SK-N-SH (cell line): ENCODE data around the gene DOCK3. TPM values are rescaled to one million over a fixed set of nuclear protein-coding genes. Genes with fewer than 3 reads are reported as not detected.

Experiments
- CTCF ChIA-PET: fragments of 300-600, 350-600 bp; formaldehyde crosslinking; extraction: SDS; loops from one replicate; lab custom pipeline; 2021; lab: Yijun Ruan, JAX
- POLR2A ChIA-PET: fragments of 350-600 bp; sonication (Branson Sonifier 250); formaldehyde crosslinking; extraction: SDS; loops from one replicate; lab custom pipeline; 2020; ENCODE audit warnings: antibody characterized with exemption, inconsistent platforms; lab: Yijun Ruan, JAX
- DNase-seq: peaks from one replicate; pipeline ENCODE4 v3.0.0; 2012
- H2AFZ ChIP-seq: fragments of 200-600 bp; sonication (generic); 2 replicates; pipeline ENCODE4 v1.8.1; 2016; ENCODE audit warnings: antibody characterized with exemption, mild to moderate bottlenecking, low read depth
- H3F3A ChIP-seq: fragments of 200-600 bp; sonication (generic); replicated peaks from 2 replicates; pipeline ENCODE3; 2016; ENCODE audit warnings: antibody characterized with exemption, mild to moderate bottlenecking; ENCODE audit not compliant: insufficient read depth
- H3K27ac ChIP-seq, 2 experiments: fragments of 200-500 bp in 1 of 2; fragments of 200-600 bp in 1 of 2; sonication (Bioruptor generic) in 1 of 2; sonication (generic), shearing (Covaris generic) in 1 of 2; 2 replicates each; pipeline versions ENCODE4 v1.5.1 to v1.6.1; 2014 to 2016; ENCODE audit warnings: low read depth in 2 of 2, inconsistent platforms in 1 of 2, low read length in 1 of 2, mild to moderate bottlenecking in 1 of 2, mixed read lengths in 1 of 2
- H3K27me3 ChIP-seq: fragments of 200-600 bp; sonication (generic), shearing (Covaris generic); 2 replicates; pipeline ENCODE4 v1.6.1; 2016; ENCODE audit warnings: mixed run types; ENCODE audit not compliant: insufficient read depth
- H3K36me3 ChIP-seq, 2 experiments: fragments of 200-500 bp in 1 of 2; fragments of 200-600 bp in 1 of 2; sonication (Bioruptor generic) in 1 of 2; sonication (generic) in 1 of 2; replicated peaks in 1 of 2; 2 replicates each; pipeline versions ENCODE3 to v1.5.1; 2014 to 2016; ENCODE audit warnings: low read length in 1 of 2, mild to moderate bottlenecking in 1 of 2; ENCODE audit not compliant: insufficient read depth in 2 of 2, control insufficient read depth in 1 of 2
- H3K4me1 ChIP-seq, 2 experiments: fragments of 200-500 bp in 1 of 2; fragments of 200-600 bp in 1 of 2; sonication (Bioruptor generic) in 1 of 2; sonication (generic), shearing (Covaris generic) in 1 of 2; 2 replicates each; pipeline versions ENCODE4 v1.5.1 to v1.6.1; 2014 to 2016; ENCODE audit warnings: low read depth in 1 of 2, low read length in 1 of 2, mixed run types in 1 of 2; ENCODE audit not compliant: insufficient read depth in 2 of 2, control insufficient read depth in 1 of 2
- H3K4me2 ChIP-seq: fragments of 200-600 bp; sonication (generic), shearing (Covaris generic); 2 replicates; pipeline ENCODE4 v1.6.1; 2017; ENCODE audit warnings: mixed run types
- H3K4me3 ChIP-seq, 2 experiments: fragments of 200-500 bp in 1 of 2; fragments of 200-600 bp in 1 of 2; sonication (Bioruptor generic) in 1 of 2; sonication (generic), shearing (Covaris generic) in 1 of 2; 2 replicates each; pipeline versions ENCODE4 v1.5.1 to v1.8.1; 2014 to 2016; ENCODE audit warnings: low read depth in 2 of 2, inconsistent platforms in 1 of 2, low read length in 1 of 2, mild to moderate bottlenecking in 1 of 2, mixed read lengths in 1 of 2, moderate library complexity in 1 of 2
- H3K79me2 ChIP-seq: fragments of 200-600 bp; sonication (generic); 2 replicates; pipeline ENCODE4 v1.8.1; 2017; ENCODE audit warnings: mild to moderate bottlenecking; ENCODE audit not compliant: insufficient read depth
- H3K9ac ChIP-seq: fragments of 200-600 bp; sonication (generic); 2 replicates; pipeline ENCODE4 v1.6.1; 2017; ENCODE audit warnings: mixed run types
- H3K9me2 ChIP-seq: fragments of 200-600 bp; sonication (generic); 2 replicates; pipeline ENCODE4 v1.6.1; 2017; ENCODE audit warnings: mixed run types
- H3K9me3 ChIP-seq: fragments of 200-600 bp; sonication (generic); 2 replicates; pipeline ENCODE4 v1.6.1; 2017; ENCODE audit warnings: mixed run types, mild to moderate bottlenecking, moderate library complexity
- H4K20me1 ChIP-seq: fragments of 200-600 bp; sonication (generic); 2 replicates; pipeline ENCODE4 v1.6.1; 2017; ENCODE audit warnings: mild to moderate bottlenecking, mixed run types; ENCODE audit not compliant: insufficient read depth
- EZH2phosphoT487 ChIP-seq: fragments of 200-600 bp; sonication (generic); IDR thresholded peaks from 2 replicates; pipeline ENCODE4 v1.6.1; 2017; ENCODE audit warnings: low read depth, mixed run types, mild to moderate bottlenecking, antibody characterized with exemption, moderate library complexity, borderline replicate concordance
- FOSL2 ChIP-seq: IDR thresholded peaks from 2 replicates; pipeline ENCODE4 v1.4.0; 2012; ENCODE audit warnings: low read depth, mild to moderate bottlenecking, moderate library complexity, borderline replicate concordance
- FOXJ3 ChIP-seq: sonication (generic); formaldehyde crosslinking; IDR thresholded peaks from 2 replicates; pipeline ENCODE4 v1.5.1; 2020; ENCODE audit warnings: mild to moderate bottlenecking, missing genetic modification reagents
- FOXM1 ChIP-seq: IDR thresholded peaks from 2 replicates; pipeline ENCODE4 v1.4.0; 2012; ENCODE audit warnings: low read depth, mild to moderate bottlenecking
- GABPA ChIP-seq: IDR thresholded peaks from 2 replicates; pipeline ENCODE4 v1.4.0; 2012; ENCODE audit warnings: low read depth, mild to moderate bottlenecking
- JUND ChIP-seq: IDR thresholded peaks from 2 replicates; pipeline ENCODE4 v1.4.0; 2012
- NRF1 ChIP-seq: IDR thresholded peaks from 2 replicates; pipeline ENCODE4 v1.6.1; 2012; ENCODE audit warnings: low read depth, mild to moderate bottlenecking, low read length
- RCOR1 ChIP-seq: fragments of 150-350 bp; IDR thresholded peaks from 2 replicates; pipeline ENCODE4 v1.6.1; 2017; ENCODE audit warnings: antibody characterized with exemption, low read length
- RXRA ChIP-seq: IDR thresholded peaks from 2 replicates; pipeline ENCODE4 v1.4.0; 2012; ENCODE audit warnings: low read depth, mild to moderate bottlenecking, borderline replicate concordance
- SMC3 ChIP-seq: IDR thresholded peaks from 2 replicates; pipeline ENCODE4 v1.6.1; 2012; ENCODE audit warnings: low read depth, low read length, improper control_type of control experiment
- TCF12 ChIP-seq: IDR thresholded peaks from 2 replicates; pipeline ENCODE4 v1.4.0; 2012
- TEAD4 ChIP-seq: IDR thresholded peaks from 2 replicates; pipeline ENCODE4 v1.4.0; 2012; ENCODE audit warnings: mild to moderate bottlenecking, borderline replicate concordance; ENCODE audit not compliant: insufficient read depth
- WGBS: methylation state at CpG from one replicate; pipeline ENCODE4 v1.1.6; 2017; ENCODE audit warnings: low lambda C conversion rate; 5-methylcytosine and 5-hydroxymethylcytosine counted together
- polyA plus RNA-seq, 3 experiments: library from polyadenylated mRNA; depleted of rRNA; stranded (reverse); fragments of >200 nt; gene quantifications; 2 replicates each; pipeline ENCODE4 v1.2.3, GENCODE V29; 2012
- TF ChIP-seq, protein P1 (sequence below): fragments of 200-600 bp; sonication (generic); IDR thresholded peaks from 2 replicates; pipeline ENCODE4 v1.6.1; 2017; ENCODE audit warnings: antibody characterized with exemption, mild to moderate bottlenecking, moderate library complexity
- TF ChIP-seq, protein P2 (sequence below): fragments of 150-350 bp; IDR thresholded peaks from 2 replicates; pipeline ENCODE4 v1.6.1; 2017; ENCODE audit warnings: antibody characterized with exemption, low read length, low read depth, borderline replicate concordance
- TF ChIP-seq, protein P3 (sequence below): IDR thresholded peaks from 2 replicates; pipeline ENCODE4 v1.4.0; 2012; ENCODE audit warnings: low read depth, borderline replicate concordance
- TF ChIP-seq, protein P4 (sequence below): IDR thresholded peaks from 2 replicates; pipeline ENCODE4 v1.6.1; 2012; ENCODE audit warnings: mild to moderate bottlenecking, low read depth, low read length, moderate library complexity
- TF ChIP-seq, protein P5 (sequence below): IDR thresholded peaks from 2 replicates; pipeline ENCODE4; 2012

Gene DOCK3
- polyA plus RNA-seq, 1 of the 3 experiments (the other 2 are of a cell fraction), result 0.05 TPM

DNA sequence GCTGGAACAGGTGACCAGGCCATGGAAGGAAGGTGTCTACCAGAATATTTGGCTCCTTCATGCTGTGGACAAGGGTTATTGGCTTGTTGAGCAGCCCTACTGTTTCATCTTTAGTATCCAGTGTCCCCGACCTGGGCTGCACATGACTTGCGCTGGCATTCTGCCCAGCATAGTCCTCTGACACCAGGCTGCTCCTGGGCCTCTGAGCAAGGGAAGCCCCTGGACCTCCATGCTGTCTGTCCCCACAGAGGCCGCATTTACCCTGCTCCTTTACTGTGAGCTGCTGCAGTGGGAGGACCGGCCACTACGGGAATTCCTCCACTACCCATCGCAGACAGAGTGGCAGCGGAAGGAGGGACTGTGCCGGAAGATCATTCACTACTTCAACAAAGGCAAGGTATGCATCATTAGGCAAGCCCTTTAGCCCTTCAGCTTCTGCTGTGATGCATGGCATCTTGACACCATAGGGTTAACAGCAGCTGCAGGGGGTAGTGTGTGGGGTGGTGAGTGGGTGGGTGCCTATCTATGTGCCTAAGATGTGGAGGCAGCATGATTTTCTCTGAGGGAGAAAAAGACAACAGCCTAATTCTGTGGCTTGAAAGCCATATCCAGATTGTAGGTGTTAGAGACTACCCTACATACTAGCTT, 666.4 kb downstream of the DOCK3 start:
- H4K20me1 ChIP-seq, result no peaks in the 10 kb centered on the region
- TF ChIP-seq RXRA (no peak), TEAD4 (no peak), TCF12 (no peak), SMC3 (no peak), FOSL2 (no peak), GABPA (no peak), FOXM1 (no peak)
- TF ChIP-seq, protein P1, sequence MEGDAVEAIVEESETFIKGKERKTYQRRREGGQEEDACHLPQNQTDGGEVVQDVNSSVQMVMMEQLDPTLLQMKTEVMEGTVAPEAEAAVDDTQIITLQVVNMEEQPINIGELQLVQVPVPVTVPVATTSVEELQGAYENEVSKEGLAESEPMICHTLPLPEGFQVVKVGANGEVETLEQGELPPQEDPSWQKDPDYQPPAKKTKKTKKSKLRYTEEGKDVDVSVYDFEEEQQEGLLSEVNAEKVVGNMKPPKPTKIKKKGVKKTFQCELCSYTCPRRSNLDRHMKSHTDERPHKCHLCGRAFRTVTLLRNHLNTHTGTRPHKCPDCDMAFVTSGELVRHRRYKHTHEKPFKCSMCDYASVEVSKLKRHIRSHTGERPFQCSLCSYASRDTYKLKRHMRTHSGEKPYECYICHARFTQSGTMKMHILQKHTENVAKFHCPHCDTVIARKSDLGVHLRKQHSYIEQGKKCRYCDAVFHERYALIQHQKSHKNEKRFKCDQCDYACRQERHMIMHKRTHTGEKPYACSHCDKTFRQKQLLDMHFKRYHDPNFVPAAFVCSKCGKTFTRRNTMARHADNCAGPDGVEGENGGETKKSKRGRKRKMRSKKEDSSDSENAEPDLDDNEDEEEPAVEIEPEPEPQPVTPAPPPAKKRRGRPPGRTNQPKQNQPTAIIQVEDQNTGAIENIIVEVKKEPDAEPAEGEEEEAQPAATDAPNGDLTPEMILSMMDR, result no peak
- TF ChIP-seq, protein P2, sequence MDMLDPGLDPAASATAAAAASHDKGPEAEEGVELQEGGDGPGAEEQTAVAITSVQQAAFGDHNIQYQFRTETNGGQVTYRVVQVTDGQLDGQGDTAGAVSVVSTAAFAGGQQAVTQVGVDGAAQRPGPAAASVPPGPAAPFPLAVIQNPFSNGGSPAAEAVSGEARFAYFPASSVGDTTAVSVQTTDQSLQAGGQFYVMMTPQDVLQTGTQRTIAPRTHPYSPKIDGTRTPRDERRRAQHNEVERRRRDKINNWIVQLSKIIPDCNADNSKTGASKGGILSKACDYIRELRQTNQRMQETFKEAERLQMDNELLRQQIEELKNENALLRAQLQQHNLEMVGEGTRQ, result no peak
- TF ChIP-seq, protein P3, sequence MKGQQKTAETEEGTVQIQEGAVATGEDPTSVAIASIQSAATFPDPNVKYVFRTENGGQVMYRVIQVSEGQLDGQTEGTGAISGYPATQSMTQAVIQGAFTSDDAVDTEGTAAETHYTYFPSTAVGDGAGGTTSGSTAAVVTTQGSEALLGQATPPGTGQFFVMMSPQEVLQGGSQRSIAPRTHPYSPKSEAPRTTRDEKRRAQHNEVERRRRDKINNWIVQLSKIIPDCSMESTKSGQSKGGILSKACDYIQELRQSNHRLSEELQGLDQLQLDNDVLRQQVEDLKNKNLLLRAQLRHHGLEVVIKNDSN, result no peak
- H3K27ac ChIP-seq, result peak overlapping the region; percentile 72 to 89; a peak in 3 of 4 replicates
- H3K9me2 ChIP-seq, result no peaks in the 10 kb centered on the region
- H3K4me3 ChIP-seq, result no peak overlapping the region
- H3K27me3 ChIP-seq, result no peaks in the 10 kb centered on the region
- H3F3A ChIP-seq, result peaks cover 9% of the 10 kb centered on the region
- 86% methylated on average over 8 of the region's 8 CpGs for WGBS
- peaks cover 0 to 15% of the 10 kb centered on the region in 2 experiments; a peak in 2 of 4 replicates for H3K4me1 ChIP-seq
- H2AFZ ChIP-seq, result peak overlapping the region; percentile 76; the same call in 1 of the 2 replicates
- ChIA-PET CTCF (interaction anchor here (0.7 kb wide), 1 partner anchor 331 kb away, joined by 4 read pairs; no protein-coding TSS in a partner anchor), POLR2A (interaction anchor here (0.6 kb wide), 1 partner anchor 18 kb away, joined by 3 read pairs; no protein-coding TSS in a partner anchor)
- H3K79me2 ChIP-seq, result no peaks in the 10 kb centered on the region
- H3K9me3 ChIP-seq, result no peaks in the 10 kb centered on the region
- no peaks in the 10 kb centered on the region for H3K36me3 ChIP-seq
- peak overlapping the region; percentile 29; the same call in 1 of the 2 replicates for H3K9ac ChIP-seq
- peak overlapping the region; percentile 45 for H3K4me2 ChIP-seq
- no peak for DNase-seq

DNA sequence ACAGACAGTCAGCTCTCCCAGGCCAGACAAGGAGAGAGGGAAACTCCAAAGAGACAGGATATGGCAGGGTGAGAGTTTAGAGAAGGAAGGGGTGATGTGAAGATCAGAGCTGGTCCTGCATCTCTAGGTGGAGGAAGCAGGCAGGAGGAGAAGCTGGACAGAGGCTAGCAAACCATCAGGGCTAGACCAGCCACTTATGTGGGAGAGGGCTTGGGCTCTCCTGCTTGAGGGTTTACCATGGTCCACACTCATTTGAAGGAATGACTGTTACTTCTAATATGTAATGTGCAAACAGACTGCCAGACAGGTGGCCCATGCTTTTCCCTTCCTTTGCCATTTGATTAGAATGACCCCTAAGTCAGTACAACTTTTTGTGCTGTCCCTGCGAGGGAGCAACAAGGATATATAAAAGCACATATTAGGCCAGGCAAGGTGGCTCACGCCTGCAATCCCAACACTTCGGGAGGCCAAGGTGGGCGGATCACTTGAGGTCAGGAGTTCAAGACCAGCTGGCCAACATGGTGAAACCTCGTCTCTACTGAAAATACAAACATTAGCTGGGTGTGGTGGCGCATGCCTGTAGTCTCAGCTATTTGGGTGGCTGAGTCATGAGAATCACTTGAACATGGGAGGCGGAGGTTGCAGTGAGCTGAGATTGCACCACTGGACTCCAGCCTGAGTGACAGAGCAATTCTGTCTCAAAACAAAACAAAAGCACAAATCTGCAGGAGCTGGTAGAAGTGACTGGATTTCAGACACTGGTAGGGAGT, 669.4 kb downstream of the DOCK3 start:
- Histone ChIP-seq H3K79me2 (no peaks in the 10 kb centered on the region), H3K9ac (no peak overlapping the region), H3K27me3 (no peaks in the 10 kb centered on the region), H3K9me3 (no peaks in the 10 kb centered on the region), H3K4me3 (no peak overlapping the region), H3K4me2 (no peak overlapping the region), H3K4me1 (peaks cover 0 to 15% of the 10 kb centered on the region in 2 experiments; a peak in 2 of 4 replicates), H3F3A (peaks cover 9% of the 10 kb centered on the region), H4K20me1 (no peaks in the 10 kb centered on the region), H2AFZ (no peak overlapping the region), H3K27ac (no peak overlapping the region), H3K36me3 (no peaks in the 10 kb centered on the region), H3K9me2 (no peaks in the 10 kb centered on the region)
- DNase-seq, result no peak
- WGBS, result 62% methylated on average over 7 of the region's 7 CpGs
- ChIA-PET CTCF (no interaction called here), POLR2A (no interaction called here)
- TF ChIP-seq, protein P4, sequence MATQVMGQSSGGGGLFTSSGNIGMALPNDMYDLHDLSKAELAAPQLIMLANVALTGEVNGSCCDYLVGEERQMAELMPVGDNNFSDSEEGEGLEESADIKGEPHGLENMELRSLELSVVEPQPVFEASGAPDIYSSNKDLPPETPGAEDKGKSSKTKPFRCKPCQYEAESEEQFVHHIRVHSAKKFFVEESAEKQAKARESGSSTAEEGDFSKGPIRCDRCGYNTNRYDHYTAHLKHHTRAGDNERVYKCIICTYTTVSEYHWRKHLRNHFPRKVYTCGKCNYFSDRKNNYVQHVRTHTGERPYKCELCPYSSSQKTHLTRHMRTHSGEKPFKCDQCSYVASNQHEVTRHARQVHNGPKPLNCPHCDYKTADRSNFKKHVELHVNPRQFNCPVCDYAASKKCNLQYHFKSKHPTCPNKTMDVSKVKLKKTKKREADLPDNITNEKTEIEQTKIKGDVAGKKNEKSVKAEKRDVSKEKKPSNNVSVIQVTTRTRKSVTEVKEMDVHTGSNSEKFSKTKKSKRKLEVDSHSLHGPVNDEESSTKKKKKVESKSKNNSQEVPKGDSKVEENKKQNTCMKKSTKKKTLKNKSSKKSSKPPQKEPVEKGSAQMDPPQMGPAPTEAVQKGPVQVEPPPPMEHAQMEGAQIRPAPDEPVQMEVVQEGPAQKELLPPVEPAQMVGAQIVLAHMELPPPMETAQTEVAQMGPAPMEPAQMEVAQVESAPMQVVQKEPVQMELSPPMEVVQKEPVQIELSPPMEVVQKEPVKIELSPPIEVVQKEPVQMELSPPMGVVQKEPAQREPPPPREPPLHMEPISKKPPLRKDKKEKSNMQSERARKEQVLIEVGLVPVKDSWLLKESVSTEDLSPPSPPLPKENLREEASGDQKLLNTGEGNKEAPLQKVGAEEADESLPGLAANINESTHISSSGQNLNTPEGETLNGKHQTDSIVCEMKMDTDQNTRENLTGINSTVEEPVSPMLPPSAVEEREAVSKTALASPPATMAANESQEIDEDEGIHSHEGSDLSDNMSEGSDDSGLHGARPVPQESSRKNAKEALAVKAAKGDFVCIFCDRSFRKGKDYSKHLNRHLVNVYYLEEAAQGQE, result no peak
- TF ChIP-seq, protein P5, sequence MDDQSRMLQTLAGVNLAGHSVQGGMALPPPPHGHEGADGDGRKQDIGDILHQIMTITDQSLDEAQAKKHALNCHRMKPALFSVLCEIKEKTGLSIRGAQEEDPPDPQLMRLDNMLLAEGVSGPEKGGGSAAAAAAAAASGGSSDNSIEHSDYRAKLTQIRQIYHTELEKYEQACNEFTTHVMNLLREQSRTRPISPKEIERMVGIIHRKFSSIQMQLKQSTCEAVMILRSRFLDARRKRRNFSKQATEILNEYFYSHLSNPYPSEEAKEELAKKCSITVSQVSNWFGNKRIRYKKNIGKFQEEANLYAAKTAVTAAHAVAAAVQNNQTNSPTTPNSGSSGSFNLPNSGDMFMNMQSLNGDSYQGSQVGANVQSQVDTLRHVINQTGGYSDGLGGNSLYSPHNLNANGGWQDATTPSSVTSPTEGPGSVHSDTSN, result no peak
- TF ChIP-seq JUND (no peak), RCOR1 (no peak), EZH2phosphoT487 (no peak), FOSL2 (no peak), FOXM1 (no peak), NRF1 (no peak), FOXJ3 (no peak)
